GM12865 (cell line): ENCODE measurements around the gene CDH4.

Source experiments
- DNase-seq: peaks from one replicate; pipeline ENCODE4 v3.0.0; 2010; ENCODE audit warnings: low read depth
- H3K4me3 ChIP-seq: 2 replicates; pipeline ENCODE4 v1.5.1; 2011; ENCODE audit warnings: mild to moderate bottlenecking, low read depth, low read length, control low read depth
- TF ChIP-seq, protein P1 (sequence below): IDR thresholded peaks from 2 replicates; pipeline ENCODE4 v1.5.1; 2011; ENCODE audit warnings: low read length, control low read depth, low read depth, inconsistent platforms; ENCODE audit not compliant: insufficient read depth; ENCODE audit errors: missing control alignments

The CDH4 gene

GRCh38 chr20:61321481-61321880 lies 69.4 kb downstream of the CDH4 start:
- H3K4me3 ChIP-seq = no peak overlapping the region
- TF ChIP-seq, protein P1, sequence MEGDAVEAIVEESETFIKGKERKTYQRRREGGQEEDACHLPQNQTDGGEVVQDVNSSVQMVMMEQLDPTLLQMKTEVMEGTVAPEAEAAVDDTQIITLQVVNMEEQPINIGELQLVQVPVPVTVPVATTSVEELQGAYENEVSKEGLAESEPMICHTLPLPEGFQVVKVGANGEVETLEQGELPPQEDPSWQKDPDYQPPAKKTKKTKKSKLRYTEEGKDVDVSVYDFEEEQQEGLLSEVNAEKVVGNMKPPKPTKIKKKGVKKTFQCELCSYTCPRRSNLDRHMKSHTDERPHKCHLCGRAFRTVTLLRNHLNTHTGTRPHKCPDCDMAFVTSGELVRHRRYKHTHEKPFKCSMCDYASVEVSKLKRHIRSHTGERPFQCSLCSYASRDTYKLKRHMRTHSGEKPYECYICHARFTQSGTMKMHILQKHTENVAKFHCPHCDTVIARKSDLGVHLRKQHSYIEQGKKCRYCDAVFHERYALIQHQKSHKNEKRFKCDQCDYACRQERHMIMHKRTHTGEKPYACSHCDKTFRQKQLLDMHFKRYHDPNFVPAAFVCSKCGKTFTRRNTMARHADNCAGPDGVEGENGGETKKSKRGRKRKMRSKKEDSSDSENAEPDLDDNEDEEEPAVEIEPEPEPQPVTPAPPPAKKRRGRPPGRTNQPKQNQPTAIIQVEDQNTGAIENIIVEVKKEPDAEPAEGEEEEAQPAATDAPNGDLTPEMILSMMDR = no peak
- DNase-seq = no peak

- DNase-seq = no peak
- TF ChIP-seq, protein P1 = no peak
Measured at GRCh38 chr20:61322151-61322865, 70.2 kb downstream of the CDH4 start.

DNA sequence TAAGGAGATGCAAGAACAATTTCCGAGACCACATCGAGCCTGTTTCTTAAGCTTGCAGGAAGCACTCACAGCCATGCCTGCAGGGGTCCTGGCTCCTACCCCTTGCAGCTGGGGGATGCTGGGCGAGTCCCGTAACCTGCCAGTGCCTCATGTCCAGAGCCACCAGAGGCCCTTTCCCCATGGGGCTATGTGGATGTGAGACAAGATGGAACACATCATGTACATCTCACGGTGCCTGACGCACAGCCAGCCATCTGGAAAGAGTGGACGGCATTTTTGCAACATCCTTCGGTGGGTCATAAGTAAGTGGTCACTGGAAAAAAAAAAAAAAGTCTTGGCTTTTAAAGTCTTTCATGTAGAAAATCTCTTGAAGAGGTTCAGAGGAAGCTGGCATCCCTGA lies 72.8 kb downstream of the CDH4 start:
- DNase-seq = no peak
- TF ChIP-seq, protein P1 = no peak

More at GRCh38 chr20:61322151-61322865, 70.2 kb downstream of the CDH4 start:
- H3K4me3 ChIP-seq = no peak overlapping the region

GRCh38 chr20:61325718-61326117 lies 73.7 kb downstream of the CDH4 start:
- no peak overlapping the region for H3K4me3 ChIP-seq
- TF ChIP-seq, protein P1 = no peak
- no peak for DNase-seq

More for the DNA sequence above, 72.8 kb downstream of the CDH4 start:
- H3K4me3 ChIP-seq = no peak overlapping the region

GRCh38 chr20:61328911-61329558 lies 77.0 kb downstream of the CDH4 start:
- no peak overlapping the region for H3K4me3 ChIP-seq
- no peak for DNase-seq
- TF ChIP-seq, protein P1 = no peak

DNA sequence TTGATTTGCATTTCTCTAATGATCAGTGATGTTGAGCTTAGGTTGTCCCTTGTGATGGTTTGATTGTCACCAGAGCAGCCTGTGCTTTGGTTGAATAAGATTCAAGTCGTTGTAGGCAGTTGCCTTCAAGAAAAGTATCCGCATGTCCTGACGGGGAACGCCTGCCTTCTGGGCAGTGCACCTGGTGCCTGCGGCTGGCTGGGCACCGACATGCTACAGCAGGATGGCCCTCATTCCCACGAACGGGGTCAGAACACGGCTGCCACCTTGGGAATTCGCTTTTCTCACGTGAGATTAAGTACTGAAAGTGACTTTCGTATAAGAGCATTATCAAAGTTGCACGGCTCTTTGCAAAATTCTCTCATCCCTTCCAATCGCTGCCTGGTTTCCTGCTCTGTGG lies 78.4 kb downstream of the CDH4 start:
- DNase-seq = no peak
- TF ChIP-seq, protein P1 = no peak
- H3K4me3 ChIP-seq = no peak overlapping the region
